ENCODE measurements around the gene ZKSCAN4.

The ZKSCAN4 gene

GRCh38 chr6:28208111-28208659 is 43.9 kb downstream of the ZKSCAN4 start:
- no peak for DNase-seq (ENCODE audit: low read depth)

GRCh38 chr6:28207510-28208110 is 44.5 kb downstream of the ZKSCAN4 start:
- no peak for DNase-seq (ENCODE audit: low read depth)

- no peak for DNase-seq (ENCODE audit: low read depth)
Observed at GRCh38 chr6:28206928-28207509, 45.0 kb downstream of the ZKSCAN4 start.

- DNase-seq (ENCODE audit: low read depth) = no peak
Observed at GRCh38 chr6:28206527-28206926, 45.5 kb downstream of the ZKSCAN4 start.

DNA sequence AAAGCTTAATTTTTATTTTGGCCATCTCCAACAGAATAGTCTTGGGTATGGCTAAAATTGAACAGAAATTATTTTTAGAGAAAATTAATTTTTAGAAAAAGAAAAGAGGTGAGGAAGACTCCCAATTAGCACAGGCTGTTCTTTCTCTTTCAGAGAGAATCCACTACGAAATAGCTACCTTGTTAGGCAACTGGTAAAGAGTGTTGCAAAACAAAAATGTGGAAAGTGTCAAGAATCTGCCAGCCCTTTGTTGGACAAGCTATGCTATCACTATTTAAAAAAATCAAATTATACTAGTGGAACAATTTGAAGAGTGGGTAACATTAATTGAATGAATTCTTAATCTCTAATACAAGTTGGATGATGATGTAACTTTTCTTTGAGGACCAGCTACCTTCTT is 46.2 kb downstream of the ZKSCAN4 start:
- DNase-seq (ENCODE audit: low read depth) = no peak

GRCh38 chr6:28203201-28203600 is 48.9 kb downstream of the ZKSCAN4 start:
- no peak for DNase-seq (ENCODE audit: low read depth)

GRCh38 chr6:28200020-28200419 is 52.0 kb downstream of the ZKSCAN4 start:
- no peak for DNase-seq (ENCODE audit: low read depth)
